HepG2 (cell line): Measurements from ENCODE around the gene GMPPB. TPM values are rescaled to one million over a fixed set of nuclear protein-coding genes. Genes with fewer than 3 reads are reported as not detected.
"Not testable (repeated sequence)": the region's sequence is repeated elsewhere in the genome, so short reads cannot be mapped to it uniquely, and the experiment has no call there.

Experiments
- ATAC-seq: fragments of 200-7000 bp; cut with Tn5 transposase; 3 replicates; pipeline ENCODE4 v1.9.1; 2020; ENCODE audit warnings: mild to moderate bottlenecking, moderate library complexity
- BruUV-seq: library from RNA; stranded (reverse); fragments of 400-500 nt; replicated peaks from 2 replicates; lab custom pipeline; 2021; lab: Mats Ljungman, UMichigan
- CTCF ChIA-PET: fragments of 300-600 bp; formaldehyde crosslinking; extraction: SDS; loops from one replicate; lab custom pipeline; 2021; ENCODE audit warnings: low total read pairs, inconsistent platforms, low intra/inter-chr PET ratio; lab: Yijun Ruan, JAX
- POLR2A ChIA-PET: fragments of 350-600 bp; sonication (Branson Sonifier 250); formaldehyde crosslinking; loops from one replicate; lab custom pipeline; 2020; ENCODE audit warnings: antibody characterized with exemption, inconsistent platforms; lab: Yijun Ruan, JAX
- DNase-seq: peaks from one replicate; pipeline ENCODE4 v3.0.0-alpha.2; 2015; ENCODE audit warnings: low spot score
- FAIRE-seq: peaks from 3 replicates; lab custom pipeline; 2011; peaks lifted over from hg19 to GRCh38; lab: Jason Lieb, UNC
- H2AFZ ChIP-seq: one replicate; pipeline ENCODE4 v1.6.1; 2011; ENCODE audit warnings: low read length, inconsistent platforms
- H3K27ac ChIP-seq: fragments of 300-600 bp; 3 replicates; pipeline ENCODE4 v1.8.0; 2011; ENCODE audit warnings: mixed run types, mild to moderate bottlenecking, mixed read lengths, low read length, inconsistent platforms; ENCODE audit not compliant: insufficient read depth; ENCODE audit errors: extremely low read length
- H3K27me3 ChIP-seq, 2 experiments: fragments of 200-600 bp in 1 of 2; 2 replicates in 1 of 2; 3 replicates in 1 of 2; pipeline versions ENCODE4 v1.6.0 to v1.8.0; 2011; ENCODE audit warnings: low read length in 2 of 2, mild to moderate bottlenecking in 2 of 2, moderate library complexity in 2 of 2, inconsistent platforms in 1 of 2; ENCODE audit not compliant: insufficient read depth in 2 of 2, control insufficient read depth in 1 of 2
- H3K36me3 ChIP-seq, 2 experiments: fragments of 200-600 bp in 1 of 2; replicated peaks in 1 of 2; 2 replicates in 1 of 2; 3 replicates in 1 of 2; pipeline versions ENCODE4 v1.5.1 to v1.8.0; 2011; ENCODE audit warnings: low read length in 2 of 2, inconsistent platforms in 1 of 2; ENCODE audit not compliant: insufficient read depth in 2 of 2, control insufficient read depth in 1 of 2
- H3K4me1 ChIP-seq: 2 replicates; pipeline ENCODE4 v1.5.1; 2012; ENCODE audit warnings: low read length, inconsistent platforms; ENCODE audit not compliant: insufficient read depth
- H3K4me2 ChIP-seq: 2 replicates; pipeline ENCODE4 v1.6.0; 2011; ENCODE audit warnings: low read depth, low read length, inconsistent platforms
- H3K4me3 ChIP-seq, 3 experiments: fragments of 200-600 bp in 1 of 3; sonication (generic), shearing (Covaris generic) in 1 of 3; replicated peaks in 1 of 3; 2 replicates each; pipeline ENCODE4 v1.5.1; 2011 to 2016; ENCODE audit warnings: low read length in 3 of 3, inconsistent platforms in 2 of 3, low read depth in 2 of 3, mild to moderate bottlenecking in 2 of 3, control low read depth in 1 of 3, mixed read lengths in 1 of 3; ENCODE audit not compliant: insufficient read depth in 1 of 3
- H3K79me2 ChIP-seq: one replicate; pipeline ENCODE4 v1.6.1; 2011; ENCODE audit warnings: low read length, inconsistent platforms; ENCODE audit not compliant: insufficient read depth
- H3K9ac ChIP-seq: 2 replicates; pipeline ENCODE4 v1.6.0; 2011; ENCODE audit warnings: mild to moderate bottlenecking, low read depth, low read length, inconsistent platforms; ENCODE audit not compliant: insufficient read depth
- H3K9me3 ChIP-seq: 2 replicates; pipeline ENCODE4 v1.5.1; 2012; ENCODE audit warnings: mild to moderate bottlenecking, low read length
- H4K20me1 ChIP-seq: 2 replicates; pipeline ENCODE4 v1.6.0; 2011; ENCODE audit warnings: inconsistent platforms, mild to moderate bottlenecking, low read length, moderate library complexity; ENCODE audit not compliant: insufficient read depth
- CTCF ChIP-seq: sonication (generic); formaldehyde crosslinking; IDR thresholded peaks from 2 replicates; pipeline ENCODE4 v1.5.0; 2020; ENCODE audit warnings: mild to moderate bottlenecking, missing genetic modification reagents, moderate library complexity
- MTA1 ChIP-seq: sonication (generic); formaldehyde crosslinking; IDR thresholded peaks from 2 replicates; pipeline ENCODE4 v1.4.0; 2020; ENCODE audit warnings: missing genetic modification reagents, mild to moderate bottlenecking, borderline replicate concordance
- NR2F6 ChIP-seq, 2 experiments: IDR thresholded peaks; 2 replicates each; pipeline ENCODE4 v1.6.1; 2016; ENCODE audit warnings: antibody characterized with exemption in 1 of 2, mild to moderate bottlenecking in 1 of 2
- PATZ1 ChIP-seq: sonication (generic); formaldehyde crosslinking; IDR thresholded peaks from 2 replicates; pipeline ENCODE4 v1.4.0; 2020; ENCODE audit warnings: missing genetic modification reagents
- POLR2A ChIP-seq, 2 experiments: IDR thresholded peaks; 2 replicates each; pipeline ENCODE4 v1.6.1; 2011; ENCODE audit warnings: low read depth in 2 of 2, low read length in 2 of 2, mild to moderate bottlenecking in 1 of 2, moderate library complexity in 1 of 2; ENCODE audit not compliant: insufficient read depth in 1 of 2
- RARA ChIP-seq: IDR thresholded peaks from 2 replicates; pipeline ENCODE4 v1.6.1; 2016; ENCODE audit warnings: missing genetic modification reagents, missing compliant biosample characterization
- THRA ChIP-seq: sonication (generic); formaldehyde crosslinking; IDR thresholded peaks from 2 replicates; pipeline ENCODE4 v1.4.0; 2020; ENCODE audit warnings: missing genetic modification reagents, borderline replicate concordance
- ZNF451 ChIP-seq: sonication (generic); formaldehyde crosslinking; IDR thresholded peaks from 2 replicates; pipeline ENCODE4 v1.5.0; 2020; ENCODE audit warnings: mild to moderate bottlenecking, missing genetic modification reagents
- ZNF687 ChIP-seq: sonication (generic); formaldehyde crosslinking; IDR thresholded peaks from 2 replicates; pipeline ENCODE4 v1.5.1; 2020; ENCODE audit warnings: mild to moderate bottlenecking, missing genetic modification reagents, moderate library complexity
- WGBS: methylation state at CpG from one replicate; pipeline ENCODE4 v1.1.6; 2017; ENCODE audit warnings: low lambda C conversion rate; 5-methylcytosine and 5-hydroxymethylcytosine counted together
- in situ Hi-C: cut with HindIII; loops from 2 replicates; pipeline ENCODE4 v1.10.0; 2017; ENCODE audit warnings: low pct_unique_long_range_greater_than_20kb; ENCODE audit not compliant: extremely low pct_ligation_motif_present
- intact Hi-C: fragments of 100-400 bp; cut with micrococcal nuclease; formaldehyde crosslinking; loops from one replicate; pipeline ENCODE4 v1.10.0; 2022; ENCODE audit not compliant: unreplicated experiment
- polyA plus RNA-seq, 8 experiments: library from polyadenylated mRNA; depleted of rRNA in 3 of 8; stranded (reverse) in 7 of 8; unstranded in 1 of 8; fragments of >200 nt; fragmentation: Illumina TruSeq in 4 of 8; extraction: Trizol in 4 of 8; gene quantifications; 2 replicates each; pipeline versions ENCODE4 v1.2.1 to v1.2.3, GENCODE V29; 2011 to 2016; ENCODE audit warnings: low read depth in 4 of 8, missing spikeins in 1 of 8, mixed read lengths in 1 of 8; ENCODE audit not compliant: insufficient read depth in 1 of 8
- total RNA-seq, 5 experiments: library from RNA; depleted of rRNA; stranded (reverse); fragments of >200 nt; fragmentation: Illumina TruSeq; extraction: Trizol; gene quantifications; 2 replicates each; pipeline ENCODE4 v1.2.3, GENCODE V29; 2016; ENCODE audit warnings: low read depth in 1 of 5
- TF ChIP-seq, protein P1 (sequence below): sonication (generic); formaldehyde crosslinking; conservative IDR thresholded peaks from 2 replicates; pipeline ENCODE4 v1.4.0; 2020; ENCODE audit warnings: mild to moderate bottlenecking, missing genetic modification reagents, moderate library complexity

GMPPB gene
- total and polyA plus RNA-seq, 2 of the 13 experiments (the other 11 are each of a cell fraction or from before 2014, with no cell fraction given), result 6.5 to 23.1 TPM

DNA sequence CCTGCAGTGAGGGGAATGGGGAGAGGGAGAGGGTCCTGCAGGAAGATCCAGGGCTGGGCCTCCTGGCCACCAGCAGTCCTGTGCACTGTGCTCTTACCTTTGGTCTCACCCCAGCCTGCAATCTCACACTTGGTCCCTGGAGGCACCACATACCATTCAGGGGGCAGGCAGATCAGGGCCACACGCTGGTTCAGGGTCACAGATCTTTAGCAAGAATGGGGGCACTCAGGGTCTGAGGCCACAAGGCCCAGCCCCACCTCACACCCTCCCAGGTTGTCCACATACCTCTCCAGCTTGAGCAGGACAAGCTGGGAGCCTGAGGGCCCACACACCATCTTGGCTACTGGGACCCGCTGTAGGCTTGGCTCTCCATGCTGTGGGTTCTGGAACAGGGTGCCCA lies 39.3 kb downstream of the GMPPB start:
- H3K4me1 ChIP-seq, result peaks cover 38% of the 10 kb centered on the region
- POLR2A ChIA-PET; TF ChIP-seq NR2F6 (IDR thresholded peaks at IDR 0.05): not testable (repeated sequence)
- DNase-seq, result peak; percentile 19
- TF ChIP-seq, protein P1, sequence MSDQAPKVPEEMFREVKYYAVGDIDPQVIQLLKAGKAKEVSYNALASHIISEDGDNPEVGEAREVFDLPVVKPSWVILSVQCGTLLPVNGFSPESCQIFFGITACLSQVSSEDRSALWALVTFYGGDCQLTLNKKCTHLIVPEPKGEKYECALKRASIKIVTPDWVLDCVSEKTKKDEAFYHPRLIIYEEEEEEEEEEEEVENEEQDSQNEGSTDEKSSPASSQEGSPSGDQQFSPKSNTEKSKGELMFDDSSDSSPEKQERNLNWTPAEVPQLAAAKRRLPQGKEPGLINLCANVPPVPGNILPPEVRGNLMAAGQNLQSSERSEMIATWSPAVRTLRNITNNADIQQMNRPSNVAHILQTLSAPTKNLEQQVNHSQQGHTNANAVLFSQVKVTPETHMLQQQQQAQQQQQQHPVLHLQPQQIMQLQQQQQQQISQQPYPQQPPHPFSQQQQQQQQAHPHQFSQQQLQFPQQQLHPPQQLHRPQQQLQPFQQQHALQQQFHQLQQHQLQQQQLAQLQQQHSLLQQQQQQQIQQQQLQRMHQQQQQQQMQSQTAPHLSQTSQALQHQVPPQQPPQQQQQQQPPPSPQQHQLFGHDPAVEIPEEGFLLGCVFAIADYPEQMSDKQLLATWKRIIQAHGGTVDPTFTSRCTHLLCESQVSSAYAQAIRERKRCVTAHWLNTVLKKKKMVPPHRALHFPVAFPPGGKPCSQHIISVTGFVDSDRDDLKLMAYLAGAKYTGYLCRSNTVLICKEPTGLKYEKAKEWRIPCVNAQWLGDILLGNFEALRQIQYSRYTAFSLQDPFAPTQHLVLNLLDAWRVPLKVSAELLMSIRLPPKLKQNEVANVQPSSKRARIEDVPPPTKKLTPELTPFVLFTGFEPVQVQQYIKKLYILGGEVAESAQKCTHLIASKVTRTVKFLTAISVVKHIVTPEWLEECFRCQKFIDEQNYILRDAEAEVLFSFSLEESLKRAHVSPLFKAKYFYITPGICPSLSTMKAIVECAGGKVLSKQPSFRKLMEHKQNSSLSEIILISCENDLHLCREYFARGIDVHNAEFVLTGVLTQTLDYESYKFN, result peak; percentile 45
- TF ChIP-seq NR2F6 (CRISPR knock-in tag; IDR thresholded peaks at IDR 0.05) (peak; percentile 19; the same call in 1 of the 2 replicates), MTA1 (0 out of 2 replicates have a peak, but pooled peaks have one; percentile 15), RARA (CRISPR knock-in tag) (0 out of 2 replicates have a peak, but pooled peaks have one; percentile 27), ZNF687 (CRISPR knock-in tag) (peak; percentile 63), POLR2A (IDR thresholded peaks at IDR 0.05; ENCODE audit: insufficient read depth in 1 of 2, low read depth in 2 of 2, low read length in 2 of 2) (peak in 1 of 2 experiments; percentile 27; a peak in 1 of 4 replicates), ZNF451 (CRISPR knock-in tag) (0 out of 2 replicates have a peak, but pooled peaks have one; percentile 34), CTCF (CRISPR knock-in tag) (peak; percentile 50), THRA (peak; percentile 45; the same call in 1 of the 2 replicates), PATZ1 (CRISPR knock-in tag) (peak; percentile 52; the same call in 1 of the 2 replicates)

More for the DNA sequence above, 39.3 kb downstream of the GMPPB start:
- in situ Hi-C loops, intact Hi-C loops, H3K4me3 ChIP-seq, CTCF ChIA-PET, H4K20me1 ChIP-seq, H3K9me3 ChIP-seq, H3K4me2 ChIP-seq, H2AFZ ChIP-seq, H3K27me3 ChIP-seq, BruUV-seq, H3K9ac ChIP-seq: not testable (repeated sequence)
- peak; percentile 50 for ATAC-seq
- peak; percentile 4 for FAIRE-seq
- H3K79me2 ChIP-seq, result peaks cover 14% of the 10 kb centered on the region
- 70% methylated on average over 2 of the region's 2 CpGs for WGBS
- H3K36me3 ChIP-seq, result peaks cover 28 to 44% of the 10 kb centered on the region in 2 experiments
- H3K27ac ChIP-seq, result peak overlapping the region; percentile 67
